ENCODE results near the gene DMRTB1.

DMRTB1 gene

GRCh38 chr1:53435151-53435550 is 24.0 kb upstream of the DMRTB1 start:
- no peak for DNase-seq (ENCODE audit: low read depth in 3 of 3)

DNA sequence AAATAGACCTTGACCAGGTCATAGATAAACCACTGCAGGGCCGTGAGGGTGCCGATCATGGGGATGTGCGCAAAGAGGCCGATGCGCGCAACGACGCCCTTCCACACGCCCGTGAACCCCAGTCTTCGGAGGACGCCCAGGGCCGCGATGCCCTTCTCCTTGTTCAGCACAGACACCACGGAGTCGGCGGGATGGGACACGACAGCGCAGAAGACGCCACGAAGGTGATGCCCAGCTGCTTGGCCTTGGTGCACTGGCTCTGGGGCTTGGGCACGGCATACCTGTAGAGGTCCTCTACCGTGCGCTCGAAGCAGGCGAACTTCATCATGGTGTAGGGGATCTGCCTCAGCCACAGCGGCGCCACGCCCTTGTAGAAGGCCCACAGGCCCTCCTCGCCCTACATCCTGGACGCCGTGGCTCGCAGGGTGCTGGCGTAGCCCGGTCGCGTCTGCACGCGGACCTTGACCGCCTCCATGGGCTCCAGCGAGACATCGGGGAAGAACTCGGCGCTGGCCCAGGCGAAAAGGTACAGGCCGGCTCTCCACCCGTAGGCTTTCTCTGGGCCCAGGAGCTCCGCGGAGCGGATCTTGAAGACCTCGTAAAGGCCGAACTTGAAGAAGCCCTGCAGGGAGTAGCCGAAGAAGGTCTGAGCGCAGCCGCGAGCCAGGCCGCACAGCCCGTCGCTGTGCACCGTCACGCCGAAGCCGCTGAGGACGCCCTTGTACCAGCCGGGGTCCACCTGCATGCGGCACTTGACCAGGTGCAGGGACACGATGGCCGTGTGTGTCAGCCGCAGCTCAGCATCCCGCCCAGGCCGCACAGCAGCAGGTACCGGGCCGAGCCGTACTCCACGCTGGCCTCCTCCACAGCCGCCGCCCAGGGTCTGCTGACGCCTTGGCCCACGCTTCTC is 20.5 kb upstream of the DMRTB1 start:
- no peak for DNase-seq (ENCODE audit: low read depth in 3 of 3)

DNA sequence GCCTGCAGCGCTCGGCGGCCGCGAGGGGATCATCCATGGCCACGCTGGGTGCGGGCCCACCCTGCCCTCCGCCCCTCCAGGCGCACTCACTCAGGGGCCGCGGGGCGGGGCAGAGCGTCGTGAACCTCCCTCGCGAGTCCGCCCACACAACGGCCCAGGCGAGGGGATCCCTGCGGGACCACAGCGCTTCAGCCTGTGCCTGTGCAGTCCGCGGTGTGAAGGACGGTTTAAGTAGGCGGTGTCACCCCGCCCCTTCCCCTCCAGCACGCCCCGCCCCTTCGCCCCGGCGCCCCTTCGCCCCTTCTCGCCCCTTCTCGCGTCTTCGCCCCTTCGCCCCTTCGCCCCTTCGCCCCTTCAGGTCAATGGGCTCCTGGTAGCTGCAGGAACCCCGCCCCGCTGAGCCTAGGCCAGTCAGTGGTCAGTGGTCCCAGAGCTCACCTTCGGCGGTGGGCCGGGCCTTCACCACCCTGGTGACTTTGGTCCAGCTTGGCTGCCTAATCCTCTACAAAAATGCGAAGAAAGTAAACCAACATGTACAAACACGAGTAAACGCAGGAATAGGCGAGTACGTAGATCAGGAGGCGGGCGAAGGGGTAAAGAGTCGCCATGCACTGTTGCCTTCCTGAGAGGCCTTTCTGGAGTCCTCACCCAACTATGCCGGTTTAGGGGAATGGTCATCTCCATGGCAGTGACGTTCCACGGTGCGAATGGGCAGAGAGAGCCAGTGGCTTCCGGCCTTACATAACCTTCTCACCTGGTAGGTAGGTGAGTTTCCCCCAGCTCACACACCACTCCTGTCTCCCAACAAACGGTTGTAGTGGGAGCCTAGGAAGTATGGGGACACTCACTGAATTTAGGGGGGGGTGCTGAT is 19.6 kb upstream of the DMRTB1 start:
- no peak for DNase-seq (ENCODE audit: low read depth in 3 of 3)

DNA sequence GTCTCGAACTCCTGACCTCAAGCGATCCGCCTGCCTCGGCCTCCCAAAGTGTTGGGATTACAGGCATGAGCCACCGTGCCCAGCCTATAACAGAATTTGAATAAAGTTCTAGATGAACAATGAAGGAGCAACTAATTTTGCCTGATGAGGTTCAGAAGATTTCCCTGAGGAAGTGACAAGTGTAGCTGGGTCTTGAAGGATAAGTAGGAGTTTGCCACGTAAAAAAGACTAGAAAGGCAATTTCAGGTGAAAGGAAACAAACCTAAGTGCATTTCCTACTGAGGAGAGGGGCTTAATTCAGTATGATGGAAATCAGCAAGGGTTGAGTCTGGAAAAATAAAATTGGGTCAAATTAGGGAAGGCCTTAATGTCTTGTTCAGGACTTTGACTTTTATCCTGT is 18.6 kb upstream of the DMRTB1 start:
- no peak for DNase-seq (ENCODE audit: low read depth in 3 of 3)

DNA sequence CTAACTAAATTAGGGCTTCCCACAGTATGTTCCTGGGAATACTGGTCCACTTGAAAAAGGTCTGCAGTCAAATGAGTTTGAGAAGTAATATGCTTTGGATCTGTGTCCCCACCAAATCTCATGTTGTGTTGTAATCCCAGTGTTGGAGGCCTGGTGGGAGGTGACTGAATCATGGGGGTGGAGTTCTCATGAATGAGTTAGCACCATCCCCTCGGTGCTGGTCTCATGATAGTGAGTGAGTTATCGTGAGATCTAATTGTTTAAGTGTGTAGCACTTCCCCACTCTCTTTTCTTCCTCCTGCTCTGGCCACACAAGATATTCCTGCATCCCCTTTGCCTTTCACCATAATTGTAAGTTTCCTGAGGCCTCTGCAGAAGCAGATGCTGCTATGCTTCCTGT is 16.9 kb upstream of the DMRTB1 start:
- DNase-seq (ENCODE audit: low read depth in 3 of 3), result no peak

DNA sequence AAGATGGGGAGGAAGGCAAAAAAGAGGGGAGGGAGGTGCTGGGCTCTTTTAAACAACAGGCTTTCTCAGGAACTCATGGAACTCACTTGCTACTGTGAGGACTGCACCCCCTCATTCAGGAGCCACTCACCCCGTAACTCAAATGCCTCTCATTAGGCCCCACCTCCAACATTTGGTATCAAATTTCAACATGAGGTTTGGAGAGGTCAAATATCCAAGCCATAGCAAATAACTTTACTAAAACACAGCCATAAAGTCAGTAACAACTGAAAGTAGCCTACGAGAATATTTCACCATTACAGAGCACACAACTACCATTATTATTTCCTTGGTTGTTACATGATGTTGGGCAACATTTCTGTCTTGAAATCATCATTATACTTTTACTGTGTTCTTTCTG is 13.1 kb upstream of the DMRTB1 start:
- no peak for DNase-seq (ENCODE audit: low read depth in 3 of 3)

- no peak for DNase-seq (ENCODE audit: low read depth in 3 of 3)
These were observed 11.8 kb upstream of the DMRTB1 start for GRCh38 chr1:53447413-53447812.

DNA sequence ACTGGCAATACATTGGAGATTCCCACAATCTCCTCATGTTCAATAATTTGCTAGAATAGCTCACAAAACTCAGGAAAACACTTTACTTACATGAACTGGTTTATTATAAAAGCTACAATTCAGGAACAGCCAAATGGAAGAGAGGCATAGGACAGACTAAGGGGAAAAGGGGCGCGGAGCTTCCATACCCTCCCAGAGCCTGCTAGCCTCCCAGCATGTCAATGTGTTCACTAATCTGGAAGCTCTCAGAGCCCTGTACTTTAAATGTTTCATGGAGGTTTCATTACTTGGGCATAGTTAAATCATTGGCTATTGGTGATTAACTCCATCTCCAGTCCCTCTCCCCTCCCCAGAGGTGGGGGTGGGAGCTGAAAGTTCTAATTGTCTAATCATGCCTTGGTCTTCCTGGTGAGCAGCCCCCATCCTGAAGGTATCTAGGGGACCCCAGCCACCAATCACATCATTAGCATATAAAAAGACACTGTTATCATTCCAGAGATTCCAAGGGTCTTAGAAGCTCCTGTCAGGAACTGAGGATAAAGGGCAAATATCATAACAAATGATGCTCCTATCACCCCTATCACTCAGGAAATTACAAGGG is 10.9 kb upstream of the DMRTB1 start:
- no peak for DNase-seq (ENCODE audit: low read depth in 3 of 3)

DNA sequence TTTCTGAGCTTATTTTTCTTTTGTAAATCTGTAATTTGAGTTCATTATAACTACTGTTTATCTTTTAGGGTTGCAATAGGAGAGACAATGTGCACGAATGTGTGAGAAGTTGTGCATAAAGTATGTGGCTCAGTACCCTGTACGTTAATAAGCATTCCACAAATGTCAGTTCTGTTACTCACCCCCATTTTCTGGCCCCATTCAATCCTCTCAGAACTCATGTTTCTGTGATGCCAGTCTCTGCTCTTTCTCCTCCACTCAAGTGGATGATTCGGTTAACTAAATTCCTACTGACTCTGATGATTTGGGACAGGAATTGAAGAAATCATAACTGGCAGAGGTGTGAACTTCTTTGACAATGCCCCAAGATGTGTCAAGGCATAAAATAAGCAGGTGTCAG is 10.2 kb upstream of the DMRTB1 start:
- no peak for DNase-seq (ENCODE audit: low read depth in 3 of 3)

DNA sequence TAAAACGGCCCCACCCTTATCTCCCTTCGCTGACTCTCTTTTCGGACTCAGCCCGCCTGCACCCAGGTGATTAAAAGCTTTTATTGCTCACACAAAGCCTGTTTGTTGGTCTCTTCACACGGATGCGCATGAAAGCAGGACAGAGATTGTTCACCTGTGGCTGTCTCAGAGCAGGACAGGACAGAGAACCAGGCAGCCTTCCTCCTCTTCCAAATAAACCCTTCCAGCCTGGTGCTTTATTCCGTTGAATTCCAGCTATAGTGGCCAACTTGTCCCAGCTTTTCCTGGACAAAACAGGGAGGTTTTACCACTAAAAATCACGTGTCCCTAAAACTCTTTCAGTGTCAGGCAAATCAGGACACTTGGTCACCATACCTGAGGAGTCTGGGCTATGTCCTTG is 9.5 kb upstream of the DMRTB1 start:
- no peak for DNase-seq (ENCODE audit: low read depth in 3 of 3)

DNA sequence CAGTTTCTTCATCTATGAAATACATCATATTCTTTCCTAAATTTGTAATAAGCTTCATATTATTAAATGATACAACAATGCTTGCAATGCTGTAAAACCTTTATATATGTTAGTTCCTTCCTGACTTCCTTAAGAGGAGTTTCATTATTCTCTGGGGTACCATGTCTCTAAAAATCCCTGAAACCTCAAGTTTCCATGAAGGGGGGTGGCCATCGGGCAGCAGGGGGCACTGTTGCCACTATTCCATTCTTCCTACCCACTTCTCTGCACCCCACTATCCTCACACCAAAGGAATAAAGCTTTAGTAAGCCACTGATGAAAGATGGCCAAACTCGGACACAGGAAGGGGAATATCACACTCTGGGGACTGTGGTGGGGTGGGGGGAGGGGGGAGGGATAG is 9.0 kb upstream of the DMRTB1 start:
- DNase-seq (ENCODE audit: low read depth in 3 of 3), result no peak

GRCh38 chr1:53454019-53454418 is 5.2 kb upstream of the DMRTB1 start:
- DNase-seq (ENCODE audit: low read depth in 3 of 3), result no peak

DNA sequence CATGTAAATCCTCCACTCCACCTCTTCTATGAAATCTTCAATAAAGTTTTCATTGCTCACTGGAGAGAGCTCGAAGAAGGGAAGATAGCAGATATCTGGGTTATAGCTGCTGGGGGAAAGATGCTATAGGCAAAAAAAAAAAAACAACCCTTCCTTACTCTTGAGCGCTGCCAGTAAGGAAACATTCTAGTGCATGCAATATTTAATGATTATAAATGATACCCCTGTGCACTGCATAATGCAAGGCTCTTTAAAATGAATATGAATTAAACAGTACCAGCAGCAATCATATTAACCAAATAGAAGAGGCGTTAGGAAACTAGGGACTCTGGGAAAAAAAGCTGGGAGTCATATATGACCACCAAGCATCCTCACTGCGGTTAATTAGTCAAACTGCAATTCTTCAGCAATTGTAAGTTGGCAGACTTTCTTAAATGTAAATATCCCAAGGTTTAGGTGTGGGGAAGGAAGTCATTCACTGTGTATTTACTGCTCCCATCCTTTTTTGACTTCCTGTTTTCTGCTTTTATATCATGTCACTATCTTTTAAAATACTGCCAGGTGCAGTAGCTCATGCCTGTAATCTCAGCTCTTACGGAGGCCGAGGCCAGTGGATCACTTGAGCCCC is 3.7 kb upstream of the DMRTB1 start:
- no peak for DNase-seq (ENCODE audit: low read depth in 3 of 3)

GRCh38 chr1:53458634-53459033 is 565 bp upstream of the DMRTB1 start:
- no peak for DNase-seq (ENCODE audit: low read depth in 3 of 3)

DNA sequence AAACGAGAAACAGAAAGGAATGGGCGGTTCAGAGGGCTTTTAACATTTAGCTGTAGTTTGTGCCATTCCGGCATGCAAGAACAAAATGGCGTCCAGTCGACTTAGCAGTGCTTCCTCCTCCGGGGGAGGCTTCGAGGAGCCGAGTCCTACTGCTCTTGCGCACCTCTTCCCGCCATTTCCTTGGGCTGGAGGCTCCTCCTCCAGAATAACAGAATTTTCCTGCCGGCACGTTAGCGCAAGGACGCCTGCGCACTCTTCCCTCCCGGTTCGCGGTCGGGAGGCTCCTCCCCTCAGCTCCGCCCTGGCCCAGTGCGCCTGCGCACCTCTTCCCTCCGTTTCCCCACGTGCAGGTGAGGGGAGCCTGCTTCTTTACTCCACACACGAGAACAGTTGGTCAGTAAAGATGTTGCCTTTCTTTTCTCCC is 1.0 kb downstream of the DMRTB1 start:
- DNase-seq (ENCODE audit: low read depth in 3 of 3), result no peak

GRCh38 chr1:53460666-53461322 is 1.6 kb downstream of the DMRTB1 start:
- no peak for DNase-seq (ENCODE audit: low read depth in 3 of 3)

DNA sequence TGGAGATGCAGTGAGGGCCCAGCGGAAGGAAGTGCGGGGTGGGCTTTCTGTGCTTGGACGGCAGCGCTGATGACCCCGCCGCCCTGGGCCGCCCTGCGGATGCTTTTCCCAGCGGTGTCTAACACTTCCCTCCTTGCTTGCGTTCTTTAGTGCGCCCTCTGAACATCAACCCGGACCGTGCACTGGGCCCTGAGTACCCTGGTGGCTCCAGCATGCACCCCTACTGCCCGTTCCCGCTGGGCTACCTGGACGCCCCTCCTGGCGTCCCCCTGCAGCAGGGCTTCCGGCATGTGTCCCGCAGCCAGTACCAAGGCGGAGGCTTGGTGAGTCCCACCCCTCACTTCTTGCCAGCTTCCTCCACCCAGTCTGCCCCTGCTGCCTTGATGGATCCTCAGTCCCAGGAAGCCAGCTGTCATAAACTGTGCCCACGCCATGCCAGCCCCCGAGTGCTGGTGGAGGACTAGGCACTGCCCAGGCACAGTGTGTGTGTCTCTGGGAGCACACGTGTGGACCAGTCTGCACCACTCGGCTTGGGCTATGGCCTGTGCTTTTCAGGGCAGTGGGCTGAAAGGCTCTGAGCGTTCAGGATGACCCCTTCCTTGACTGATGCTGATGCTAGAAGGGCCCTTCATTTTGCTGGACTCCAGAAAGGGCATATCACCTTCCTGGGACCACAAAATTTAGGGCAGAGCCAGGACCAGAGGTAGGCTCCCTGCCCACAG is 2.3 kb downstream of the DMRTB1 start:
- no peak for DNase-seq (ENCODE audit: low read depth in 3 of 3)

GRCh38 chr1:53462193-53462592 is 3.0 kb downstream of the DMRTB1 start:
- DNase-seq (ENCODE audit: low read depth in 3 of 3), result no peak

GRCh38 chr1:53462769-53463501 is 3.7 kb downstream of the DMRTB1 start:
- no peak for DNase-seq (ENCODE audit: low read depth in 3 of 3)

Measured in stimulated activated CD4-positive, alpha-beta T cell treated with anti-CD3 and anti-CD28 coated beads, TNF-alpha, amount 100 ng/mL, for 4 hours (primary cell).